EL (cell line): Measurements from ENCODE around the gene SLC22A23.

ENCODE experiments used
- DNase-seq: peaks from one replicate; pipeline ENCODE4 v3.0.0-alpha.2; 2016

Gene SLC22A23

DNA sequence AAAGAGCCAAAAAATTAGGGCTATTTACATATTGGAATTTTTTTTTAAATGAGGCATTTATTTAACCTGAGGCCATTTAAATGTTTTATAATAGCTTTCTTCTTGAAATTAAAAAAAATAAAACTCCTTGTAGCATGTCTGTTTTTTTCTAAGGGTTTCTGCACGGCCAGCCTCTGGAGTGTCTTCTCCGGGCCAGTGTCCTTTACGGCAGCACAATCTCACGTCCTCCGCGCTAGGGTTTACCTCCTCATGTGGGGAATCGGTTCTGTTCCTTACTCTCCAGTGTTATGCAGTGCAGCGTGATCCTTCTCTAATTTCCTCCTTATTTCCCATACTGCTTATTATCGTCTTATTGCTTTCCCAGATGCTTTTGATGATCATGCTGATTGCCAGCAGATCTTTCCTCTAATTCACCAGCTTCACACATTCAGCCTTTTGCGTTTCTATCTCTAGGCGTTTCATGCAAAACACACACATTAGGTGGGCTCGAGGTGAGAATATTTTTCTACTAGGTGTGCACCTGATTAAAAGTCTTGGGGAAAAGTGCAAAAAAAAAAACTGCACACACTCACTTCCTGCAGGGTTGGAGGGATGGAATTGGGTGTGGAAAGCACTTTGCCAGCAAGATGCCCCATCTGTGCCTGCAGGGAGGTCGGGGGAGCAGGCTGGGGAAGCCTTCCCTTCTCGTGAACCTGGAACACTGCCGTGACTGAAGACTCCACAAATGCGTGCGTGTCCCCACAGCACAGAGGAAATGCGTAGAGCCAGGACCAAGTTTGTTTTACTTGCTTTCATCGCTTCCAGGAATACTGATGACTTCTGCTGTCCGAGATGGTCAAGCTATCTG, 142.0 kb downstream of the SLC22A23 start:
- DNase-seq: no peak

DNA sequence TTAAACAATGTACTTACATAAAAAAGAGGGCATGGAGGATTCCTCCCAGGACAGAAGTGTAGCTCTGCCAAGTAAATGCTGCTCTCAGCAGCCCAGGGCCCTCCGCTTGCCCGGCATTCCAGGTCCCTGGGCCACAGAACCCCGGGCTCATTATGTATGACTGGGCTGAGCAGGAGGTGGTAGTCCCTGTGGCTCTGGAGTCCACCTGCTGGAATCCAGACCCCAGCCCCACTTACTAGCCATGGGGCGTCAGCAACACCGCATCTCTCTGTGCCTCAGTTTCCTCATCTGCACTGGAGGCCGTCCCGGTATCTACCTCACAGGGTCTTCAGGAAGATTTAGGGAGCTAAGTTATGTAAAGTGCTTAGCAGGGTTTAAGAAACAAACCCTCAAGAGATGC, 142.7 kb downstream of the SLC22A23 start:
- DNase-seq: no peak

DNA sequence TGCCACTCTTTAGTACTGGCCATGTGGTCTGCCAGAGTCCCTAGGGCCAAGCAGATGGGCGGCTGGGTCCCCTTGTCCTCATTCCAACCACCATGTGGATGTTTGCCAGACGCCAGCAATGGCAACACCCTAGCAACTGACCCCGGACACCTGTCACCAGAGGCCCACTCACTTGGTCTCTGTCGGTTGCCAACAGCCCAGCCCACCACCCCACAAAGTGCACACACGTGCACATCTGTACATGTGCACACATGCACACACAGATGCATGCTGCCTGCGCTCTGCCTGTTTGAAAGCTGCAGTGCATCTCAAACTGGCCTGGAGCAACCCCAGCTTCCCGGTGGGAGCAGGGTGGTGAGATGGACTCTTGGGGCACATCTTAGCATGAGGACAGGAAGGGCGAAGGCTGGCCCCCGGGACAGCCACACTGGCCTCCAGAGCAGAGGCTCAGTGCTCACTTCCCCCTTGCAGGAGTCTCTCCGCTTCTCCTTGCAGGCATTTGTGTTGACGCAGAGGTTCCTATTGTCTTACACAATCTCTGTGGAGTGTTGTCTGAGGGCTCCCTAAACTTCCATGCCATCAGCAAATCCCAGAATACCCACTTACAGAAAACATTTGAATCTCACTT, 144.1 kb downstream of the SLC22A23 start:
- no peak for DNase-seq

- DNase-seq: no peak
Measured at GRCh38 chr6:3311826-3312225, 145.0 kb downstream of the SLC22A23 start.

- DNase-seq: no peak
Measured at GRCh38 chr6:3310703-3311102, 146.1 kb downstream of the SLC22A23 start.

- no peak for DNase-seq
Measured at GRCh38 chr6:3310051-3310448, 146.8 kb downstream of the SLC22A23 start.

GRCh38 chr6:3309391-3310050, 147.3 kb downstream of the SLC22A23 start:
- no peak for DNase-seq

- DNase-seq: no peak
Measured at GRCh38 chr6:3308106-3308505, 148.7 kb downstream of the SLC22A23 start.

DNA sequence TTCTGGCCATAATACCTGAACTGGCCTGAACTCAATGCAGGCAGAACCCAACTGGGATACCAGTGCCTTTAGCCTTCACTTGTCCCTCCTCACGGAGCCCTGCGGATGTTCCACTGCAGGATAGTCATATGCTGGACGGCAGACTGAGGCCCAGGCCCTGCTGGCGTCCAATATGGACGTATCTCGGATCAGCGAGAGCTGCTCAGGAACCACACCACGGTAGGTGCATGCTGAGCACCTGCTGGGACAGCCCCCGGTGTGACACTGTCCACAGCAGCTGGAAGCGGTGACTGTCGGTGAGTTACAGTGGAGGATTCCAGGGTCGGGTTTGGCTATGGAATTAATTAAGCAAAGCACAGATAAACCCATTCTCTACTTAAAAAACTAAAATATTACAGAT, 149.4 kb downstream of the SLC22A23 start:
- no peak for DNase-seq

DNA sequence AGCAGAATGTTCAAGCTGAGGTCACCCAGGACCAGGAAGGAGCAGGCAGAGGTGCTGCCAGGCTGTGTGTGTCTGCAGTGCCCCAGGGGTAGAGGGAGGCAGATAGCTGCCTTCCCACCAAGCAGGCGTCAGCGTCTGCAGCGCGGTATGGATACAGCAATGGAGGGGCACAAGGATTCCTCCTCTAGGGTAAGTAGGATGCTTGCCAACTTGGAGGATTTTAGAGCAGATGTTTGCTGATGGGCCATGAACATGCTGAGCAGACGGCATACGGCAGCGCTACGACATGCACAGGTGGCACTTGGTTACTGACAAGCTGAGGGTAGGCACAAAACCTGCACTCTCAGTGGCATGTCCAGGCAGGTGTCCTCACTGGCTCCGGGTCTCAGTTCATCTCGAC, 150.0 kb downstream of the SLC22A23 start:
- no peak for DNase-seq

DNA sequence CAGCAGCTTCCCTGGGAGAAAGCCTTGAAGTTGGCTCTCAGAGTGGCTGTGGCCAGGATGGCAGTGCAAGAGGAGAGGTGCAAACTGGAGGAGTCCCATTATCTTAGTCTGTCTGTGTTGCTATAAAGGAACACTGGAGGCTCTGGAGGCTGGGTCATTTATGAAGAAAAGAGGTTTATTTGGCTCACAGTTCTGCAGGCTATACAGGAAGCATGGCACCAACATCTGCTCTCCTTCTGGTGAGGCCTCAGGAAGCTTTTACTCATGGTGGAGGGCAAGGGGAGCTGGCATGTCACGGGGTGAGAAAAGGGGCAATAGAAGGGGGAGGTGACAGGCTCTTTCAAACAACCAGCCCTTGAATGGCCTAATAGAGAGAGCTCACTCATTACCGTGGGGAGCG, 151.0 kb downstream of the SLC22A23 start:
- no peak for DNase-seq

- DNase-seq: no peak
Measured at GRCh38 chr6:3305216-3305565, 151.7 kb downstream of the SLC22A23 start.

- no peak for DNase-seq
Measured at GRCh38 chr6:3304500-3305215, 152.2 kb downstream of the SLC22A23 start.

DNA sequence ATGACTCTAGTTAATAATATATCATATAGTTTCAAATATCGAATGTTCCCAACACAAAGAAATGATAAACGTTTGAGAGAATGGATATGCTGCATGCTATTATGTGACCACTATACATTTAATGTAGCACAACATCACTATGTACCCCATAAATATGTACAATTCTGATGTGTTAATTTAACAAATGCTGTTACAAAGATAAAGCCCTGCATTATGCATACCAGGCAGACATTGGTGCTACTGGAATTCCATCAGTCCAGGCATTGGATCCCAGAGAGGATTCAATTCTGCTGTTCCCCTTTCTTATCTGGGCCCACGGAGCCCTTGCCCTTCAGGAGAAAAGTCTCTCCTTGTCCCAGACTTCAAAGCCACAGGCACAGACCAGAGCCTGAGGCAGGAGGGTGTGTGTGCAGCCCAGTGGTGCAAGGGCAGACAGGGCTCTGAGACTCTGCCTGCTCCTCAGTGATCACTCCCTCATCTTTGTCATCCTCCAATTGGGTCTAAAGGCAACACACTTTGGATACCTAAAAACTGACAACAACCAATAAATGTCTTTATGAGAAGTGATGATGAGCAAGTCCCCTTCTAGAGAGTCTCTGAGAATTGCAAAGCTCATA, 152.9 kb downstream of the SLC22A23 start:
- no peak for DNase-seq

DNA sequence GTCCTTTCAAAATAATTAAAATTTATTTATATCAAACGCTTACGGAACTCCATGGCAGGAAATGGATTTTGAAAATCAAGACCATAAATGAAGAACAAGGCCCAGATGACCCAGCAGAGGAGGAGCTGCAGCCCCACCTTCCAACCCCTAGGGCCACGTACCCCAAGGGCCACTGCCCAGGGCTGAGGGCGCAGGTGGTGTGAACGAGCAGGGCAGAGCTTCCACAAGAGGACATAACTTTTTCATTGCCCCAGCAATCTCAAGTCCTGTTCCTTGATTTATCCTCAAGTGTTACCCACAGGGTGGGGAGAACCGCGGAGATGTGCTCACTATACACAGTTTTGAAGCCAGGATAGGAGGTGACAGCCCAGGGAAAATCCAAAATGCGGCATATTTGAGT, 155.3 kb downstream of the SLC22A23 start:
- no peak for DNase-seq

DNA sequence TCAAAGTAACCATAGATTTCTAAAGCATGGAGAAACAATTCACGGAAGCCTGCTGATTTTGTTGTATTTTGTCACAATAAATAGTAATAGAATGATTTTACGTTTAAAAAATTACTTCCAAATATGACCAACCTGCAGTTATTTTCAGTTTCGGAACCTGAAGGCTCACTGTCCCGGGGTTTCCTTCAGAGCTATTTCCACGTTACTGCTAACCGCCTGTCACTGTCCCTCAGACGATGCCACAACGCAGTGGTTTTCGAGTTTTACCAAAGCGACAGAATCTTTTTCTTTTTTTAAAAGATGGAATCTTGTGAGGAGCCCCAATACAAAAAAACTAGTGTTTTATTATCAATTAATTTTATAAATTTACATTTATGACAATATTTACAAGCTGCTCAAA, 157.6 kb downstream of the SLC22A23 start:
- DNase-seq: no peak

- no peak for DNase-seq
Measured at GRCh38 chr6:3297909-3298308, 158.9 kb downstream of the SLC22A23 start.

- DNase-seq: no peak
Measured at GRCh38 chr6:3297006-3297405, 159.8 kb downstream of the SLC22A23 start.

DNA sequence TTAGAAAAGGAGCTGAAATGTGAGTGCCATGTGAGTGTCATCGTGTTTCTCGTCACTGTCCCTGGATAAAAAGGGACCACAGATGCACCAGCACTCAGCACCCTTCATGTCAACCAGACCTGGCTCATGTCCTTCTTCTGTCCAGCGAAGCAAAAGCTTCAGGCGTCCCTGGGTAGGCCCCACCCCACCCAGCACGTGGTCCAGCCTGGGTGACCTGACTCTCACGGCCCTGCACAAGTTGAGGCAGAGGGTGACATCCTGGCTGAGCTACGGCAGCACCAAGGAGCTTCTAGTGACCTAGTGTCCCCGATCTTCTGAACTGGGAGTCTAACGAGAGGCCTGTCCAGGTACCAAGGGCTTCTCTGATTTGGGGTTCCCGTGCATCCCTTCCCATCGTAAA, 160.3 kb downstream of the SLC22A23 start:
- no peak for DNase-seq

GRCh38 chr6:3296078-3296477, 160.8 kb downstream of the SLC22A23 start:
- DNase-seq: no peak

GRCh38 chr6:3294921-3295871, 161.7 kb downstream of the SLC22A23 start:
- no peak for DNase-seq

GRCh38 chr6:3294396-3294795, 162.5 kb downstream of the SLC22A23 start:
- no peak for DNase-seq
